ENCODE data around the gene ARPP19.

DNA sequence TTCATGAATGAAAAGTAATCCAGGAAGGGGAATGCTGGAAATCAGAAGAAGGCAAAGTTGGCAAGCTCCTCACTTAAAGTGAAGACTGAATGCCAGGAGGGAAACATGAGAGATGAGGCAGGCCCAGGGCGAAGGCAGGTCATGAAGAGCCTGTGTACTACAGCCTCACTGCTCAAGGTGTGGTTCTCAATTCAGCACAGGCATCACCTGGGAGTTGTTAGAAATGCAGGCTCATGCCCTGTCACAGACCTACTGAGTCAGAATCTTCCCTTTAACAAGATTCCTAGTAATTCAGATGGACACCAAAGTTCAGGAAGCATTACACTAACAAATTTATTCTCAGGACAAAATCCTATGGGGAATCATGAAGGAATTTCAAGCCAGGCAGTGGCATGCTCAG is 54.3 kb downstream of the ARPP19 start:
- TF ChIP-seq POLR2A (IDR thresholded peaks at IDR 0.05; ENCODE audit: low read length), result no peak
- TF ChIP-seq GATA1 (IDR thresholded peaks at IDR 0.05; ENCODE audit: low read depth, low read length), result no peak

Data from erythroblast (primary cell).